HCT116 (cell line): ENCODE measurements around the gene CRK. TPM values are rescaled to one million over a fixed set of nuclear protein-coding genes. Genes with fewer than 3 reads are reported as not detected.

Experiments used
- ATAC-seq: fragments of 200-7000 bp; cut with Tn5 transposase; 2 replicates; pipeline ENCODE4 v1.9.1; 2020; ENCODE audit warnings: mild to moderate bottlenecking, moderate library complexity
- Bru-seq: library from RNA; stranded (reverse); fragments of 400-500 nt; gene quantifications from one replicate; lab custom pipeline; 2021; lab: Mats Ljungman, UMichigan
- BruChase-seq, 2 experiments: library from RNA; stranded (reverse); fragments of 400-500 nt; gene quantifications; one replicate each; lab custom pipeline; 2021; lab: Mats Ljungman, UMichigan
- BruUV-seq: library from RNA; stranded (reverse); fragments of 400-500 nt; replicated peaks from 2 replicates; lab custom pipeline; 2021; lab: Mats Ljungman, UMichigan
- CTCF ChIA-PET: fragments of 300-600 bp; sonication (Branson Sonifier 250); formaldehyde crosslinking; loops from one replicate; lab custom pipeline; 2021; ENCODE audit warnings: antibody characterized with exemption; lab: Charles Lee
- POLR2A ChIA-PET: fragments of 300-600, 350-600 bp; sonication (Branson Sonifier 250); formaldehyde crosslinking; loops from one replicate; lab custom pipeline; 2021; ENCODE audit warnings: antibody characterized with exemption; lab: Charles Lee
- RAD21 ChIA-PET, 2 experiments: fragments of 300-600 bp; sonication (Branson Sonifier 250); formaldehyde crosslinking; loops; one replicate each; lab custom pipeline; 2023; ENCODE audit warnings: low total read pairs in 2 of 2; ENCODE audit not compliant: uncharacterized antibody in 2 of 2, unreplicated experiment in 2 of 2, low non-redundant PET in 1 of 2; lab: Charles Lee
- DNase-seq: peaks from one replicate; pipeline ENCODE4 v3.0.0-alpha.2; 2010; ENCODE audit warnings: low read depth, low spot score
- H2AFZ ChIP-seq: fragments of 200-600 bp; shearing (Covaris generic), sonication (generic); 2 replicates; pipeline ENCODE4 v1.6.1; 2017; ENCODE audit warnings: low read depth, mixed run types, mixed read lengths, antibody characterized with exemption, low read length; ENCODE audit not compliant: poor library complexity, severe bottlenecking
- H3K27ac ChIP-seq: 2 replicates; pipeline ENCODE4 v1.5.1; 2012; ENCODE audit warnings: low read depth, low read length
- H3K27me3 ChIP-seq: fragments of 200-600 bp; sonication (generic); 2 replicates; pipeline ENCODE4 v1.6.1; 2016; ENCODE audit warnings: mixed run types, low read length, mixed read lengths; ENCODE audit not compliant: insufficient read depth
- H3K36me3 ChIP-seq, 2 experiments: fragments of 200-500 bp in 1 of 2; fragments of 200-600 bp in 1 of 2; sonication (Bioruptor generic) in 1 of 2; sonication (generic) in 1 of 2; 2 replicates each; pipeline versions ENCODE4 v1.5.1 to v1.6.1; 2014 to 2016; ENCODE audit warnings: low read length in 2 of 2, inconsistent platforms in 1 of 2, mixed read lengths in 1 of 2, mixed run types in 1 of 2; ENCODE audit not compliant: insufficient read depth in 2 of 2, control insufficient read depth in 1 of 2
- H3K4me1 ChIP-seq, 2 experiments: fragments of 200-600 bp in 1 of 2; sonication (generic) in 1 of 2; 2 replicates each; pipeline versions ENCODE4 v1.5.1 to v1.6.1; 2012 to 2017; ENCODE audit warnings: low read length in 2 of 2, inconsistent platforms in 1 of 2, mild to moderate bottlenecking in 1 of 2, mixed read lengths in 1 of 2, mixed run types in 1 of 2, moderate library complexity in 1 of 2; ENCODE audit not compliant: insufficient read depth in 2 of 2, control insufficient read depth in 1 of 2
- H3K4me2 ChIP-seq: fragments of 200-600 bp; sonication (generic); 2 replicates; pipeline ENCODE4 v1.6.1; 2017; ENCODE audit warnings: mixed run types, low read length, mixed read lengths
- H3K4me3 ChIP-seq, 2 experiments: fragments of 200-600 bp in 1 of 2; sonication (generic) in 1 of 2; replicated peaks in 1 of 2; 2 replicates each; pipeline ENCODE4 v1.5.1; 2011 to 2016; ENCODE audit warnings: low read length in 2 of 2, control low read depth in 1 of 2, low read depth in 1 of 2, mild to moderate bottlenecking in 1 of 2, mixed read lengths in 1 of 2, mixed run types in 1 of 2
- H3K79me2 ChIP-seq: fragments of 200-600 bp; sonication (generic); 2 replicates; pipeline ENCODE4 v1.6.1; 2017; ENCODE audit warnings: mild to moderate bottlenecking, mixed run types, low read length, moderate library complexity, mixed read lengths; ENCODE audit not compliant: insufficient read depth
- H3K9ac ChIP-seq: fragments of 200-600 bp; sonication (generic); 2 replicates; pipeline ENCODE4 v1.6.1; 2016; ENCODE audit warnings: low read length, mixed read lengths
- H3K9me2 ChIP-seq: fragments of 200-600 bp; sonication (generic), shearing (Covaris generic); 2 replicates; pipeline ENCODE4 v1.6.1; 2017; ENCODE audit warnings: mixed run types, mild to moderate bottlenecking, moderate library complexity; ENCODE audit not compliant: insufficient read depth
- H3K9me3 ChIP-seq, 2 experiments: fragments of 200-500 bp in 1 of 2; fragments of 200-600 bp in 1 of 2; sonication (Bioruptor generic) in 1 of 2; sonication (generic) in 1 of 2; 2 replicates each; pipeline ENCODE4 v1.6.1; 2014 to 2017; ENCODE audit warnings: low read length in 2 of 2, mixed read lengths in 2 of 2, inconsistent platforms in 1 of 2, low read depth in 1 of 2, mild to moderate bottlenecking in 1 of 2, mixed run types in 1 of 2, moderate library complexity in 1 of 2; ENCODE audit not compliant: control insufficient read depth in 1 of 2, insufficient read depth in 1 of 2
- H4K20me1 ChIP-seq: fragments of 200-600 bp; sonication (generic), shearing (Covaris generic); 2 replicates; pipeline ENCODE4 v1.6.1; 2017; ENCODE audit warnings: mixed run types, mild to moderate bottlenecking, moderate library complexity; ENCODE audit not compliant: insufficient read depth
- CEBPB ChIP-seq: IDR thresholded peaks from 2 replicates; pipeline ENCODE4 v1.6.1; 2012; ENCODE audit warnings: low read depth
- CTCF ChIP-seq, 3 experiments: fragments of 200-600 bp in 1 of 3; sonication (generic) in 1 of 3; IDR thresholded peaks in 2 of 3; conservative IDR thresholded peaks in 1 of 3; 2 replicates each; pipeline ENCODE4 v1.5.1; 2012 to 2017; ENCODE audit warnings: low read depth in 2 of 3, low read length in 2 of 3, antibody characterized with exemption in 1 of 3, borderline replicate concordance in 1 of 3, control low read depth in 1 of 3, mild to moderate bottlenecking in 1 of 3, mixed read lengths in 1 of 3, mixed run types in 1 of 3, moderate library complexity in 1 of 3; ENCODE audit not compliant: insufficient read depth in 1 of 3
- EGR1 ChIP-seq: IDR thresholded peaks from 2 replicates; pipeline ENCODE4 v1.6.1; 2012; ENCODE audit warnings: low read depth
- ELF1 ChIP-seq: IDR thresholded peaks from 2 replicates; pipeline ENCODE4 v1.6.1; 2012; ENCODE audit warnings: low read depth, borderline replicate concordance
- EZH2 ChIP-seq: fragments of 200-600 bp; sonication (generic); IDR thresholded peaks from 2 replicates; pipeline ENCODE4 v1.6.1; 2017; ENCODE audit warnings: antibody characterized with exemption, mixed run types
- FOSL1 ChIP-seq: IDR thresholded peaks from 2 replicates; pipeline ENCODE4 v1.6.1; 2012; ENCODE audit warnings: low read depth
- MAX ChIP-seq: IDR thresholded peaks from 2 replicates; pipeline ENCODE4 v1.6.1; 2012
- POLR2A ChIP-seq: IDR thresholded peaks from 2 replicates; pipeline ENCODE4 v1.7.0; 2011; ENCODE audit warnings: borderline replicate concordance; ENCODE audit not compliant: insufficient read depth, insufficient read length; ENCODE audit errors: extremely low read depth
- POLR2AphosphoS5 ChIP-seq: IDR thresholded peaks from 2 replicates; pipeline ENCODE4 v1.6.1; 2011; ENCODE audit warnings: mild to moderate bottlenecking, low read depth, low read length, moderate library complexity
- RAD21 ChIP-seq: IDR thresholded peaks from 2 replicates; pipeline ENCODE4 v1.6.1; 2012; ENCODE audit warnings: low read depth, mild to moderate bottlenecking
- SIN3A ChIP-seq: IDR thresholded peaks from 2 replicates; pipeline ENCODE4 v1.6.1; 2012; ENCODE audit warnings: low read depth
- SP1 ChIP-seq: IDR thresholded peaks from 2 replicates; pipeline ENCODE4 v1.6.1; 2012; ENCODE audit warnings: low read depth
- SRF ChIP-seq: IDR thresholded peaks from 2 replicates; pipeline ENCODE4 v1.6.1; 2012; ENCODE audit warnings: low read depth
- TCF7L2 ChIP-seq: IDR thresholded peaks from 2 replicates; pipeline ENCODE4 v1.7.0; 2011; ENCODE audit warnings: borderline replicate concordance, inconsistent platforms; ENCODE audit not compliant: insufficient read depth, insufficient read length; ENCODE audit errors: extremely low read depth
- YY1 ChIP-seq: IDR thresholded peaks from 2 replicates; pipeline ENCODE4 v1.6.1; 2011; ENCODE audit warnings: low read length, low read depth, moderate library complexity, mild to moderate bottlenecking; ENCODE audit not compliant: insufficient replicate concordance; ENCODE audit errors: extremely low read depth
- ZBTB33 ChIP-seq: IDR thresholded peaks from 2 replicates; pipeline ENCODE4 v1.6.1; 2011; ENCODE audit warnings: mild to moderate bottlenecking, low read length, moderate library complexity; ENCODE audit not compliant: insufficient replicate concordance; ENCODE audit errors: extremely low read depth
- ZFX ChIP-seq: fragments of 450-650 bp; IDR thresholded peaks from 2 replicates; pipeline ENCODE4 v1.6.1; 2017
- ZNF274 ChIP-seq: fragments of 200-500 bp; sonication (Bioruptor generic); IDR thresholded peaks from 2 replicates; pipeline ENCODE4 v1.6.1; 2014; ENCODE audit warnings: mild to moderate bottlenecking, low read depth, low read length, inconsistent platforms
- intact Hi-C: fragments of 100-400 bp; cut with micrococcal nuclease; formaldehyde crosslinking; loops from 2 replicates; pipeline ENCODE4 v1.10.0; 2022
- long read RNA-seq: library from polyadenylated mRNA; unstranded; transcript quantifications from one replicate; pipeline ENCODE4 v2.0.0, GENCODE V29; 2021; ENCODE audit not compliant: unreplicated experiment
- polyA plus RNA-seq: library from polyadenylated mRNA; unstranded; fragments of >200 nt; gene quantifications from 2 replicates; pipeline ENCODE4 v1.2.1, GENCODE V29; 2012; ENCODE audit warnings: missing spikeins
- total RNA-seq: library from RNA; stranded (reverse); gene quantifications from one replicate; pipeline ENCODE4 v1.2.1, GENCODE V29; 2021; ENCODE audit not compliant: unreplicated experiment

CRK gene
- total RNA-seq (55.5 TPM), Bru-seq, nascent RNA (percentile 90 among the genes with signal in this experiment), BruChase-seq, experiment 1, labeled RNA remaining after a 6-hour chase (percentile 91 among the genes with signal in this experiment), BruChase-seq, experiment 2, labeled RNA remaining after a 2-hour chase (percentile 95 among the genes with signal in this experiment)
- 32.2 and 38.8 TPM in 2 replicates for polyA plus RNA-seq
- long read RNA-seq, transcript CRK-202 (3 exons, 3,675 nt): major isoform, 54 of 121 reads
- long read RNA-seq, transcript CRK-201 (3 exons, 3,880 nt): minor isoform, 28 of 121 reads
- long read RNA-seq, partial matches to known transcripts: 16 of 121 reads
- long read RNA-seq, other reads (novel, unspliced or antisense): 22 of 121 reads

- CTCF ChIA-PET: no interaction called here
- H3K4me2 ChIP-seq: peak within 1 kb of the TSS; percentile 75
- no TSS peak for BruUV-seq
- peak within 1 kb of the TSS; percentile 96 for H3K27ac ChIP-seq
- peak; percentile 85 for DNase-seq
- no peak within 1 kb of the TSS for H2AFZ ChIP-seq
- TF ChIP-seq RAD21: no peak
- TF ChIP-seq EGR1: peak; percentile 88
- TF ChIP-seq SIN3A: 0 out of 2 replicates have a peak, but pooled peaks have one; percentile 52
- TF ChIP-seq SP1: peak; percentile 50
- peak; percentile 12; the same call in 1 of the 2 replicates for TF ChIP-seq SRF
- peak; percentile 99 for TF ChIP-seq YY1
- peak; percentile 77; the same call in 1 of the 2 replicates for TF ChIP-seq ZFX
- TF ChIP-seq MAX: 0 out of 2 replicates have a peak, but pooled peaks have one; percentile 21
- peak; percentile 95 for TF ChIP-seq POLR2AphosphoS5
- TF ChIP-seq ZBTB33: peak; percentile 52
- no peak for TF ChIP-seq FOSL1
- no peak for TF ChIP-seq CTCF (IDR thresholded peaks at IDR 0.05 in 2 of 3, conservative IDR thresholded peaks at IDR 0.05 in 1 of 3; ENCODE audit: borderline replicate concordance in 1 of 3, insufficient read depth in 1 of 3, low read depth in 2 of 3, low read length in 2 of 3)
- TF ChIP-seq TCF7L2: peak; percentile 8
- TF ChIP-seq CEBPB: no peak
- TF ChIP-seq ELF1: no peak
- no peak for TF ChIP-seq ZNF274
- no peak for TF ChIP-seq EZH2
- TF ChIP-seq POLR2A: peak; percentile 82
- peaks cover 7 to 24% of the 10 kb centered on the region in 2 experiments; a peak in 2 of 4 replicates for H3K36me3 ChIP-seq
- ATAC-seq: peak; percentile 89
- intact Hi-C loops: loop anchor here (2.0 kb wide), 1 partner anchor 91 kb away; no protein-coding TSS in a partner anchor
- H3K9me2 ChIP-seq: no peaks in the 10 kb centered on the region
- H3K9ac ChIP-seq: peak within 1 kb of the TSS; percentile 99
- peaks cover 11% of the 10 kb centered on the region; the same call in 1 of the 2 replicates for H4K20me1 ChIP-seq
- POLR2A ChIA-PET: interaction anchor here (0.8 kb wide), 1 partner anchor 56 kb away, joined by 3 read pairs; the partner anchor contains the start of gene YWHAE
- peaks cover 50% of the 10 kb centered on the region for H3K79me2 ChIP-seq
- RAD21 ChIA-PET: no interaction called here
- peak within 1 kb of the TSS; percentile 85 to 92 for H3K4me3 ChIP-seq
- H3K4me1 ChIP-seq: peaks cover 24 to 37% of the 10 kb centered on the region in 2 experiments
- H3K27me3 ChIP-seq: no peaks in the 10 kb centered on the region
- H3K9me3 ChIP-seq: no peaks in the 10 kb centered on the region
Observed at GRCh38 chr17:1455797-1456599, at the start of gene CRK. CRK (minus strand) TSS chr17:1456232; CDS start chr17:1456117, 115 bp downstream.
